Measurements from ENCODE around the gene TMEM121. TPM values are rescaled to one million over a fixed set of nuclear protein-coding genes. Genes with fewer than 3 reads are reported as not detected.

TMEM121 gene
- total RNA-seq, 4 donors from 2014 or later: 1.7 to 4.2 (median 2.7) TPM

GRCh38 chr14:105508601-105509000 lies 17.8 kb upstream of the TMEM121 start:
- 86% methylated on average over 12 of the region's 12 CpGs for WGBS
- H3K9me3 ChIP-seq: no peaks in the 10 kb centered on the region
- no peaks in the 10 kb centered on the region for H3K36me3 ChIP-seq
- no peak for TF ChIP-seq POLR2AphosphoS5 (IDR thresholded peaks at IDR 0.05)
- no peak for TF ChIP-seq EP300 (IDR thresholded peaks at IDR 0.05)
- TF ChIP-seq CTCF (IDR thresholded peaks at IDR 0.05): no peak
- TF ChIP-seq POLR2A (IDR thresholded peaks at IDR 0.05): no peak
- H3K4me3 ChIP-seq: no peak overlapping the region
- H3K27me3 ChIP-seq: peaks cover 4% of the 10 kb centered on the region
- no peaks in the 10 kb centered on the region for H3K4me1 ChIP-seq
- peak in 1 of 2 donors; percentile 34 for DNase-seq (ENCODE audit: low spot score in 2 of 2)
- no peak overlapping the region for H3K27ac ChIP-seq

- Histone ChIP-seq H3K27ac (no peak overlapping the region), H3K27me3 (peaks cover 8% of the 10 kb centered on the region), H3K4me1 (no peaks in the 10 kb centered on the region), H3K36me3 (no peaks in the 10 kb centered on the region), H3K4me3 (no peak overlapping the region), H3K9me3 (no peaks in the 10 kb centered on the region)
- peak in 1 of 2 donors; percentile 18 for DNase-seq (ENCODE audit: low spot score in 2 of 2)
- TF ChIP-seq EP300 (IDR thresholded peaks at IDR 0.05) (no peak), POLR2AphosphoS5 (IDR thresholded peaks at IDR 0.05) (no peak), CTCF (IDR thresholded peaks at IDR 0.05) (no peak), POLR2A (IDR thresholded peaks at IDR 0.05) (no peak)
- 55% methylated on average over 5 of the region's 5 CpGs for WGBS
These were observed 9.3 kb upstream of the TMEM121 start for GRCh38 chr14:105517096-105517495.

- no peak overlapping the region for H3K27ac ChIP-seq
- no peaks in the 10 kb centered on the region for H3K4me1 ChIP-seq
- peaks cover 6% of the 10 kb centered on the region for H3K27me3 ChIP-seq
- TF ChIP-seq CTCF (IDR thresholded peaks at IDR 0.05) (no peak), POLR2AphosphoS5 (IDR thresholded peaks at IDR 0.05) (no peak), EP300 (IDR thresholded peaks at IDR 0.05) (no peak), POLR2A (IDR thresholded peaks at IDR 0.05) (no peak)
- no peak overlapping the region for H3K4me3 ChIP-seq
- WGBS: 67% methylated on average over 14 of the region's 14 CpGs
- no peaks in the 10 kb centered on the region for H3K9me3 ChIP-seq
- peak in 1 of 2 donors; percentile 11 for DNase-seq (ENCODE audit: low spot score in 2 of 2)
- H3K36me3 ChIP-seq: no peaks in the 10 kb centered on the region
These were observed 6.3 kb upstream of the TMEM121 start for GRCh38 chr14:105519946-105520698.

GRCh38 chr14:105525326-105525725 lies 1.1 kb upstream of the TMEM121 start:
- TF ChIP-seq CTCF (IDR thresholded peaks at IDR 0.05): no peak
- no peak for TF ChIP-seq POLR2AphosphoS5 (IDR thresholded peaks at IDR 0.05)
- no peak for TF ChIP-seq EP300 (IDR thresholded peaks at IDR 0.05)
- 89% methylated on average over 9 of the region's 9 CpGs for WGBS
- no peak overlapping the region for H3K27ac ChIP-seq

GRCh38 chr14:105526776-105527380 lies 495 bp downstream of the TMEM121 start:
- DNase-seq (ENCODE audit: low spot score in 2 of 2): peak in 1 of 2 donors; percentile 74
- no peak overlapping the region for H3K27ac ChIP-seq
- peaks cover 18% of the 10 kb centered on the region for H3K27me3 ChIP-seq
- H3K36me3 ChIP-seq: no peaks in the 10 kb centered on the region
- H3K9me3 ChIP-seq: no peaks in the 10 kb centered on the region
- peak overlapping the region; percentile 70 for H3K4me3 ChIP-seq
- peaks cover 35% of the 10 kb centered on the region for H3K4me1 ChIP-seq
- under 1% methylated on average over 24 of the region's 48 CpGs for WGBS
- TF ChIP-seq CTCF (IDR thresholded peaks at IDR 0.05) (no peak), POLR2AphosphoS5 (IDR thresholded peaks at IDR 0.05) (no peak), EP300 (IDR thresholded peaks at IDR 0.05) (no peak), POLR2A (IDR thresholded peaks at IDR 0.05) (no peak)

More at GRCh38 chr14:105525326-105525725, 1.1 kb upstream of the TMEM121 start:
- Histone ChIP-seq H3K27me3 (peaks cover 19% of the 10 kb centered on the region), H3K4me1 (peaks cover 35% of the 10 kb centered on the region), H3K4me3 (no peak overlapping the region), H3K36me3 (no peaks in the 10 kb centered on the region), H3K9me3 (no peaks in the 10 kb centered on the region)
- DNase-seq (ENCODE audit: low spot score in 2 of 2): peak in 1 of 2 donors; percentile 55
